Measurements from ENCODE around the gene SLC25A21.

DNA sequence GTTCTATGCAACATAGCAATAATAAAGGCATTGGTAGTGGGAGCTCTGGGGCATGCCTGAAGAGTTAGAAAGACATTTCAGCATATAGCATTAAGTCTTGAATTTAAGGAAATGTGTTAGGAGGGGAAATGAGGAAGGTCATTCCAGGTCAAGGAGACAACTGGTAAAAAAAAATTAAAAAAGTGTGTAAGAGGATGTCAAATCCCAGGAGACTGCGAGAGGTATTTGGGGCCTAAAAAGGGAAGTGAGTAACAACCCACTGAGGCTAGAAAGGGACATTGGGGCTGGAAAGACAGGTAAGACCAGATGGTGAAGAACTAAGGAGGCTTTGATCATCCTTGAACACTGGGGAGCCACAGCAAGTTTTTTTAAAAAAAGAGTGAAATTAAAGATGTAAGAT is 152.9 kb downstream of the SLC25A21 start:
- TF ChIP-seq, protein P1, sequence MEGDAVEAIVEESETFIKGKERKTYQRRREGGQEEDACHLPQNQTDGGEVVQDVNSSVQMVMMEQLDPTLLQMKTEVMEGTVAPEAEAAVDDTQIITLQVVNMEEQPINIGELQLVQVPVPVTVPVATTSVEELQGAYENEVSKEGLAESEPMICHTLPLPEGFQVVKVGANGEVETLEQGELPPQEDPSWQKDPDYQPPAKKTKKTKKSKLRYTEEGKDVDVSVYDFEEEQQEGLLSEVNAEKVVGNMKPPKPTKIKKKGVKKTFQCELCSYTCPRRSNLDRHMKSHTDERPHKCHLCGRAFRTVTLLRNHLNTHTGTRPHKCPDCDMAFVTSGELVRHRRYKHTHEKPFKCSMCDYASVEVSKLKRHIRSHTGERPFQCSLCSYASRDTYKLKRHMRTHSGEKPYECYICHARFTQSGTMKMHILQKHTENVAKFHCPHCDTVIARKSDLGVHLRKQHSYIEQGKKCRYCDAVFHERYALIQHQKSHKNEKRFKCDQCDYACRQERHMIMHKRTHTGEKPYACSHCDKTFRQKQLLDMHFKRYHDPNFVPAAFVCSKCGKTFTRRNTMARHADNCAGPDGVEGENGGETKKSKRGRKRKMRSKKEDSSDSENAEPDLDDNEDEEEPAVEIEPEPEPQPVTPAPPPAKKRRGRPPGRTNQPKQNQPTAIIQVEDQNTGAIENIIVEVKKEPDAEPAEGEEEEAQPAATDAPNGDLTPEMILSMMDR (IDR thresholded peaks at IDR 0.05): no peak
- no peak for TF ChIP-seq POLR2A (IDR thresholded peaks at IDR 0.05)
